SK-N-SH treated with all-trans-retinoic acid at 6 μM for 48 hours (cell line): Measurements from ENCODE around the gene IQGAP3.
"Not testable (repeated sequence)": the region's sequence is repeated elsewhere in the genome, so short reads cannot be mapped to it uniquely, and the experiment has no call there.

Experiments
- ATAC-seq: fragments of 200-7000 bp; cut with Tn5 transposase; 3 replicates; pipeline ENCODE4 v1.9.1; 2020; ENCODE audit warnings: mild to moderate bottlenecking, moderate library complexity
- ARNTL ChIP-seq: fragments of 450-650 bp; formaldehyde crosslinking; IDR thresholded peaks from 2 replicates; pipeline ENCODE4 v1.5.0; 2020; ENCODE audit warnings: low read depth, mild to moderate bottlenecking, moderate library complexity, borderline replicate concordance
- BACH2 ChIP-seq: fragments of 250-450 bp; sonication (Bioruptor Pico); IDR thresholded peaks from 2 replicates; pipeline ENCODE4 v1.9.0; 2021; ENCODE audit warnings: mild to moderate bottlenecking, borderline replicate concordance
- CREB5 ChIP-seq: fragments of 250-450 bp; sonication (Bioruptor Pico); IDR thresholded peaks from 2 replicates; pipeline ENCODE4 v1.5.1; 2020; ENCODE audit warnings: low read depth, mild to moderate bottlenecking, moderate library complexity
- CSDC2 ChIP-seq: fragments of 250-450 bp; sonication (Bioruptor Pico); IDR thresholded peaks from 2 replicates; pipeline ENCODE4 v1.5.0; 2020; ENCODE audit warnings: mild to moderate bottlenecking, moderate library complexity
- ESRRG ChIP-seq: fragments of 250-450 bp; sonication (Bioruptor Pico); IDR thresholded peaks from 2 replicates; pipeline ENCODE4 v1.6.1; 2021; ENCODE audit warnings: mild to moderate bottlenecking
- GLIS3 ChIP-seq: fragments of 250-450 bp; sonication (Bioruptor Pico); IDR thresholded peaks from 2 replicates; pipeline ENCODE4 v1.5.0; 2020; ENCODE audit warnings: mild to moderate bottlenecking, moderate library complexity
- ISL1 ChIP-seq: fragments of 250-450 bp; sonication (Bioruptor Pico); IDR thresholded peaks from 2 replicates; pipeline ENCODE4 v2.1.2; 2022; ENCODE audit warnings: mild to moderate bottlenecking, moderate library complexity
- OSR1 ChIP-seq: fragments of 250-450 bp; sonication (Bioruptor Pico); IDR thresholded peaks from 2 replicates; pipeline ENCODE4 v1.8.0; 2022; ENCODE audit warnings: moderate library complexity, mild to moderate bottlenecking, inconsistent platforms
- POU6F1 ChIP-seq: fragments of 250-450 bp; sonication (Bioruptor Pico); IDR thresholded peaks from 2 replicates; pipeline ENCODE4 v1.8.0; 2021; ENCODE audit warnings: low read depth, mild to moderate bottlenecking, moderate library complexity, borderline replicate concordance
- PPARA ChIP-seq: fragments of 250-450 bp; sonication (Bioruptor Pico); IDR thresholded peaks from 2 replicates; pipeline ENCODE4 v1.5.0; 2020; ENCODE audit warnings: mild to moderate bottlenecking, borderline replicate concordance
- RARB ChIP-seq: fragments of 250-450 bp; sonication (Bioruptor Pico); IDR thresholded peaks from 2 replicates; pipeline ENCODE4 v1.8.0; 2021; ENCODE audit warnings: mild to moderate bottlenecking, moderate library complexity
- SNAI2 ChIP-seq: fragments of 250-450 bp; sonication (Bioruptor Pico); IDR thresholded peaks from 2 replicates; pipeline ENCODE4 v1.5.0; 2020; ENCODE audit warnings: mild to moderate bottlenecking, moderate library complexity
- TCF4 ChIP-seq: fragments of 250-450 bp; sonication (Bioruptor Pico); IDR thresholded peaks from 2 replicates; pipeline ENCODE4 v1.8.0; 2021; ENCODE audit warnings: mild to moderate bottlenecking, moderate library complexity, borderline replicate concordance
- TOX ChIP-seq: fragments of 250-450 bp; sonication (Bioruptor Pico); IDR thresholded peaks from 2 replicates; pipeline ENCODE4 v1.8.0; 2021; ENCODE audit warnings: mild to moderate bottlenecking, moderate library complexity, borderline replicate concordance
- TSHZ2 ChIP-seq: fragments of 250-450 bp; sonication (Bioruptor Pico); IDR thresholded peaks from 2 replicates; pipeline ENCODE4 v1.5.0; 2020; ENCODE audit warnings: mild to moderate bottlenecking, moderate library complexity
- ZC3H10 ChIP-seq: fragments of 250-450 bp; sonication (Bioruptor Pico); IDR thresholded peaks from 2 replicates; pipeline ENCODE4 v1.5.1; 2021; ENCODE audit warnings: mild to moderate bottlenecking, moderate library complexity
- ZFP3 ChIP-seq: fragments of 250-450 bp; sonication (Bioruptor Pico); IDR thresholded peaks from 2 replicates; pipeline ENCODE4 v1.5.0; 2020; ENCODE audit warnings: mild to moderate bottlenecking, moderate library complexity
- ZFP30 ChIP-seq: fragments of 450-650 bp; formaldehyde crosslinking; IDR thresholded peaks from 2 replicates; pipeline ENCODE4 v1.5.0; 2022; ENCODE audit warnings: mild to moderate bottlenecking, moderate library complexity
- ZNF70 ChIP-seq: fragments of 450-650 bp; formaldehyde crosslinking; IDR thresholded peaks from 2 replicates; pipeline ENCODE4 v1.5.0; 2020; ENCODE audit warnings: mild to moderate bottlenecking, moderate library complexity
- ZNF8 ChIP-seq: fragments of 450-650 bp; formaldehyde crosslinking; IDR thresholded peaks from 2 replicates; pipeline ENCODE4 v1.5.0; 2020; ENCODE audit warnings: mild to moderate bottlenecking, moderate library complexity
- TF ChIP-seq, protein P1 (sequence below): fragments of 250-450 bp; sonication (Bioruptor Pico); IDR thresholded peaks from 2 replicates; pipeline ENCODE4 v1.8.0; 2020; ENCODE audit warnings: mild to moderate bottlenecking, moderate library complexity, borderline replicate concordance
- TF ChIP-seq, protein P2 (sequence below): fragments of 250-450 bp; sonication (Bioruptor Pico); IDR thresholded peaks from 2 replicates; pipeline ENCODE4 v1.5.1; 2021; ENCODE audit warnings: mild to moderate bottlenecking, moderate library complexity

Gene IQGAP3

DNA sequence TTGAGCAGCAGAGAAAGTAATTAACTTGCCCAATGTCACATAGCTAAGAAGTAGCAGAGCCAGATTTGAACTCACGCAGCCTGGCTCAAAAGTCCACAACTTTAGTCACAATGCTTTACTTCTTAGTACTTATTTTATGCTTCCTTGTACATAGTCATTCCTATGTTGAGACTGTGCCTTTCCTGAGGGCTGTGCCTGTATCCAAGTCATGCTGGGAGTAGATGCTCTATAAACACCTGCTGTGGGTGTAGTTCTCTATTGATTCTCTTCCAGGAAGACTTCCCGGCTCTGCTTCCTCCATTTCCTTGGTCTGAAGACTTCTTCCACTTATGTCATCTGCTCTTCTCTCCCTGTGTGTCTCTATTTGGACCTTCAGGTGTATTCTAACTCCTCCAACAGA lies 16.6 kb downstream of the IQGAP3 start:
- TF ChIP-seq ARNTL (no peak), ISL1 (CRISPR knock-in tag) (no peak), ESRRG (CRISPR knock-in tag) (no peak), GLIS3 (CRISPR knock-in tag) (no peak), BACH2 (no peak), TOX (CRISPR knock-in tag) (no peak), TSHZ2 (CRISPR knock-in tag) (no peak)
- ATAC-seq: no peak

DNA sequence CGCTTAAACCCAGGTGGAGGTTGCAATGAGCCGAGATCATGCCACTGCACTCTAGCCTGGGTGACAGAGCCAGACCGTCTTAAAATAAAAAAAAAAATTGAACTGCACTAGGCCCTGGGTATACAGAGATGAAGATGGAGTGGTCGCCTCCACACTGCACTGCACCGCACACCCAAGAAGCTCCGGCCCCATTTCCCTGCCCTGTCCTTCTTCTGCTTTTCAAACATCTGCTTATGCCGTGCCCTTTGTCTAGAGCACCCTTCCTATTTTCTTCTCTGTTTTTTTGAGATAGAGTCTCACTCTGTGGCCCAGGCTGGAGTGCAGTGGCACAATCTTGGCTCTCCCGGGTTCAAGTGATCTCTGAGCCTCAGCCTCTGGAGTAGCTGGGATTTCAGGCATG lies 17.4 kb downstream of the IQGAP3 start:
- ATAC-seq: no peak
- TF ChIP-seq ARNTL: no peak
- TF ChIP-seq RARB (CRISPR knock-in tag): no peak
- TF ChIP-seq CREB5: no peak
- TF ChIP-seq ISL1 (CRISPR knock-in tag): no peak
- TF ChIP-seq, protein P1, sequence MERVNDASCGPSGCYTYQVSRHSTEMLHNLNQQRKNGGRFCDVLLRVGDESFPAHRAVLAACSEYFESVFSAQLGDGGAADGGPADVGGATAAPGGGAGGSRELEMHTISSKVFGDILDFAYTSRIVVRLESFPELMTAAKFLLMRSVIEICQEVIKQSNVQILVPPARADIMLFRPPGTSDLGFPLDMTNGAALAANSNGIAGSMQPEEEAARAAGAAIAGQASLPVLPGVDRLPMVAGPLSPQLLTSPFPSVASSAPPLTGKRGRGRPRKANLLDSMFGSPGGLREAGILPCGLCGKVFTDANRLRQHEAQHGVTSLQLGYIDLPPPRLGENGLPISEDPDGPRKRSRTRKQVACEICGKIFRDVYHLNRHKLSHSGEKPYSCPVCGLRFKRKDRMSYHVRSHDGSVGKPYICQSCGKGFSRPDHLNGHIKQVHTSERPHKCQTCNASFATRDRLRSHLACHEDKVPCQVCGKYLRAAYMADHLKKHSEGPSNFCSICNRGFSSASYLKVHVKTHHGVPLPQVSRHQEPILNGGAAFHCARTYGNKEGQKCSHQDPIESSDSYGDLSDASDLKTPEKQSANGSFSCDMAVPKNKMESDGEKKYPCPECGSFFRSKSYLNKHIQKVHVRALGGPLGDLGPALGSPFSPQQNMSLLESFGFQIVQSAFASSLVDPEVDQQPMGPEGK: no peak
- TF ChIP-seq, protein P2, sequence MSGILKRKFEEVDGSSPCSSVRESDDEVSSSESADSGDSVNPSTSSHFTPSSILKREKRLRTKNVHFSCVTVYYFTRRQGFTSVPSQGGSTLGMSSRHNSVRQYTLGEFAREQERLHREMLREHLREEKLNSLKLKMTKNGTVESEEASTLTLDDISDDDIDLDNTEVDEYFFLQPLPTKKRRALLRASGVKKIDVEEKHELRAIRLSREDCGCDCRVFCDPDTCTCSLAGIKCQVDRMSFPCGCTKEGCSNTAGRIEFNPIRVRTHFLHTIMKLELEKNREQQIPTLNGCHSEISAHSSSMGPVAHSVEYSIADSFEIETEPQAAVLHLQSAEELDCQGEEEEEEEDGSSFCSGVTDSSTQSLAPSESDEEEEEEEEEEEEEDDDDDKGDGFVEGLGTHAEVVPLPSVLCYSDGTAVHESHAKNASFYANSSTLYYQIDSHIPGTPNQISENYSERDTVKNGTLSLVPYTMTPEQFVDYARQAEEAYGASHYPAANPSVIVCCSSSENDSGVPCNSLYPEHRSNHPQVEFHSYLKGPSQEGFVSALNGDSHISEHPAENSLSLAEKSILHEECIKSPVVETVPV: no peak
- TF ChIP-seq ESRRG (CRISPR knock-in tag): no peak
- TF ChIP-seq ZC3H10 (CRISPR knock-in tag): no peak
- TF ChIP-seq TCF4 (CRISPR knock-in tag): no peak
- no peak for TF ChIP-seq GLIS3 (CRISPR knock-in tag)
- no peak for TF ChIP-seq ZNF70
- TF ChIP-seq POU6F1 (CRISPR knock-in tag): no peak
- TF ChIP-seq ZFP3 (CRISPR knock-in tag): no peak
- TF ChIP-seq, all 23 proteins: peak for 0

GRCh38 chr1:156553860-156554485 lies 18.4 kb downstream of the IQGAP3 start:
- no peak for TF ChIP-seq TCF4 (CRISPR knock-in tag)
- no peak for TF ChIP-seq ZNF8 (CRISPR knock-in tag)
- TF ChIP-seq PPARA (CRISPR knock-in tag): no peak
- no peak for TF ChIP-seq ESRRG (CRISPR knock-in tag)
- ATAC-seq: no peak

DNA sequence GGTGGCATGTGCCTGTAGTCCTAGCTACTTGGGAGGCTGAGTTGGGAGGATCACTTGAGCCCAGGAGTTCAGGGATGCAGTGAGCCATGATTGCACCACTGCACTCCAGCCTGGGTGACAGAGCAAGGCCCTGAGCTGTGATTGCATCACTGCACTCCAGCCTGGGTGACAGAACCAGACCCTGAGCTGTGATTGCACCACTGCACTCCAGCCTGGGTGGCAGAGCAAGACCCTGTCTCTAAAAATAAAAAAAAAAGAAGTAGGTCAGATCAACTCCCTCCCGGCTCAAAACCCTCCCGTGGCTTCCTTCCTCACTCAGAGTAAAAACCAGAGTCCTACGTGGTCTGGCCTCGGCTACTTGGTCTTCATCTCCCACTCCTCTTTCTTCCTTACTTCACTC lies 19.4 kb downstream of the IQGAP3 start:
- not testable (repeated sequence) for ATAC-seq

GRCh38 chr1:156552518-156552917 lies 19.8 kb downstream of the IQGAP3 start:
- no peak for ATAC-seq
- TF ChIP-seq OSR1 (CRISPR knock-in tag) (no peak), ISL1 (CRISPR knock-in tag) (no peak), ARNTL (no peak), CREB5 (no peak), TCF4 (CRISPR knock-in tag) (no peak), ZNF8 (CRISPR knock-in tag) (no peak), BACH2 (no peak), PPARA (CRISPR knock-in tag) (no peak), ZFP30 (CRISPR knock-in tag) (no peak), ESRRG (CRISPR knock-in tag) (no peak), CSDC2 (CRISPR knock-in tag) (no peak), TOX (CRISPR knock-in tag) (no peak), ZNF70 (no peak), SNAI2 (CRISPR knock-in tag) (no peak), GLIS3 (CRISPR knock-in tag) (no peak), ZFP3 (CRISPR knock-in tag) (no peak), RARB (CRISPR knock-in tag) (no peak)
- TF ChIP-seq, protein P2: no peak
